PC-3 (cell line): ENCODE results near the gene NR4A3. TPM values are rescaled to one million over a fixed set of nuclear protein-coding genes. Genes with fewer than 3 reads are reported as not detected.

Source experiments
- ATAC-seq: fragments of 200-7000 bp; cut with Tn5 transposase; 2 replicates; pipeline ENCODE4 v1.9.1; 2020; ENCODE audit warnings: mild to moderate bottlenecking, moderate library complexity
- BruUV-seq: library from RNA; stranded (reverse); fragments of 400-500 nt; replicated peaks from 2 replicates; lab custom pipeline; 2021; lab: Mats Ljungman, UMichigan
- CTCF ChIA-PET: fragments of 300-600 bp; sonication (Branson Sonifier 250); formaldehyde crosslinking; loops from one replicate; lab custom pipeline; 2022; ENCODE audit warnings: antibody characterized with exemption; lab: Charles Lee
- POLR2A ChIA-PET: fragments of 300-600 bp; sonication (Branson Sonifier 250); formaldehyde crosslinking; loops from one replicate; lab custom pipeline; 2022; ENCODE audit warnings: antibody characterized with exemption; ENCODE audit not compliant: unreplicated experiment; lab: Charles Lee
- DNase-seq: peaks from one replicate; pipeline ENCODE4 v3.0.0-alpha.2; 2015
- H2AFZ ChIP-seq: fragments of 300-600 bp; sonication (generic); 2 replicates; pipeline ENCODE4 v1.6.0; 2016; ENCODE audit warnings: antibody characterized with exemption, low read length
- H3F3A ChIP-seq: fragments of 300-600 bp; sonication (generic); one replicate; pipeline ENCODE4 v1.6.0; 2017; ENCODE audit warnings: antibody characterized with exemption, low read length, control low read depth, mild to moderate bottlenecking; ENCODE audit not compliant: unreplicated experiment
- H3K27ac ChIP-seq: fragments of 300-600 bp; sonication (generic); 2 replicates; pipeline ENCODE4 v1.5.1; 2016; ENCODE audit warnings: mild to moderate bottlenecking, low read length
- H3K27me3 ChIP-seq: fragments of 300-600 bp; sonication (generic); 2 replicates; pipeline ENCODE4 v1.6.1; 2016; ENCODE audit warnings: low read length, mixed read lengths
- H3K36me3 ChIP-seq: fragments of 300-600 bp; sonication (generic); 2 replicates; pipeline ENCODE4 v1.6.1; 2016; ENCODE audit warnings: low read depth, mixed run types, low read length, mixed read lengths
- H3K4me1 ChIP-seq: fragments of 300-600 bp; sonication (generic); 2 replicates; pipeline ENCODE4 v1.5.1; 2016; ENCODE audit warnings: low read length; ENCODE audit not compliant: insufficient read depth
- H3K4me2 ChIP-seq: fragments of 300-600 bp; sonication (generic); 2 replicates; pipeline ENCODE4 v1.6.0; 2016; ENCODE audit warnings: low read length
- H3K4me3 ChIP-seq: fragments of 300-600 bp; sonication (generic); 2 replicates; pipeline ENCODE4 v1.5.1; 2016; ENCODE audit warnings: mild to moderate bottlenecking, low read length, mixed read lengths
- H3K79me2 ChIP-seq: fragments of 300-600 bp; sonication (generic); 2 replicates; pipeline ENCODE4 v1.6.1; 2017; ENCODE audit warnings: low read length, mixed read lengths
- H3K9ac ChIP-seq: fragments of 300-600 bp; sonication (generic); 2 replicates; pipeline ENCODE4 v1.6.0; 2016; ENCODE audit warnings: mild to moderate bottlenecking, low read length
- H3K9me2 ChIP-seq: fragments of 300-600 bp; sonication (generic); replicated peaks from 2 replicates; pipeline ENCODE4 v1.6.1; 2016; ENCODE audit warnings: mixed run types, low read length, mixed read lengths
- H3K9me3 ChIP-seq: fragments of 300-600 bp; sonication (generic); 2 replicates; pipeline ENCODE4 v1.6.1; 2016; ENCODE audit warnings: low read length, mixed read lengths
- H4K20me1 ChIP-seq: fragments of 300-600 bp; sonication (generic); 2 replicates; pipeline ENCODE4 v1.6.1; 2016; ENCODE audit warnings: low read length, mixed read lengths
- CTCF ChIP-seq: fragments of 300-600 bp; sonication (generic); conservative IDR thresholded peaks from 2 replicates; pipeline ENCODE4 v1.5.1; 2017; ENCODE audit warnings: antibody characterized with exemption, low read depth, mild to moderate bottlenecking, low read length
- EZH2 ChIP-seq: fragments of 300-600 bp; sonication (generic); IDR thresholded peaks from one replicate; pipeline ENCODE4 v1.6.1; 2017; ENCODE audit warnings: antibody characterized with exemption, mild to moderate bottlenecking, low read length; ENCODE audit not compliant: unreplicated experiment
- EZH2phosphoT487 ChIP-seq: fragments of 300-600 bp; sonication (generic); IDR thresholded peaks from 2 replicates; pipeline ENCODE4 v1.6.1; 2018; ENCODE audit warnings: mild to moderate bottlenecking, antibody characterized with exemption, low read length, borderline replicate concordance
- intact Hi-C: fragments of 100-400 bp; cut with micrococcal nuclease; formaldehyde crosslinking; loops from 2 replicates; pipeline ENCODE4 v1.9.0; 2023
- total RNA-seq: library from RNA; depleted of rRNA; stranded (reverse); fragments of >200 nt; gene quantifications from 2 replicates; pipeline ENCODE4 v1.2.3, GENCODE V29; 2014

NR4A3 gene
- total RNA-seq, 1 experiment from 2014 or later = 0.77 TPM

GRCh38 chr9:99878651-99879050, 57.0 kb downstream of the NR4A3 start:
- ATAC-seq = no peak
- no peak overlapping the region for H3K4me3 ChIP-seq
- TF ChIP-seq EZH2 (no peak), EZH2phosphoT487 (no peak), CTCF (no peak)
- H3K9me3 ChIP-seq = no peaks in the 10 kb centered on the region
- no peak overlapping the region for H3K4me2 ChIP-seq
- H3K36me3 ChIP-seq = no peaks in the 10 kb centered on the region
- no peak overlapping the region for H3K27ac ChIP-seq
- no peak overlapping the region for H3K9ac ChIP-seq
- H3K9me2 ChIP-seq = no peaks in the 10 kb centered on the region
- POLR2A ChIA-PET = no interaction called here
- H2AFZ ChIP-seq = no peak overlapping the region
- CTCF ChIA-PET = no interaction called here
- H3K79me2 ChIP-seq = no peaks in the 10 kb centered on the region
- no peaks in the 10 kb centered on the region for H3K27me3 ChIP-seq
- no peak for DNase-seq
- H4K20me1 ChIP-seq = no peaks in the 10 kb centered on the region
- BruUV-seq = no TSS peak
- H3F3A ChIP-seq = no peaks in the 10 kb centered on the region
- H3K4me1 ChIP-seq = peaks cover 4% of the 10 kb centered on the region
- intact Hi-C loops = no loop called here

GRCh38 chr9:99881769-99882168, 60.1 kb downstream of the NR4A3 start:
- H3K9me3 ChIP-seq = no peaks in the 10 kb centered on the region
- H3K79me2 ChIP-seq = no peaks in the 10 kb centered on the region
- no peak overlapping the region for H2AFZ ChIP-seq
- no peaks in the 10 kb centered on the region for H3K9me2 ChIP-seq
- ChIA-PET POLR2A (no interaction called here), CTCF (no interaction called here)
- BruUV-seq = no TSS peak
- no peak overlapping the region for H3K4me2 ChIP-seq
- TF ChIP-seq EZH2 (no peak), EZH2phosphoT487 (no peak), CTCF (no peak)
- no peak for DNase-seq
- H3K27me3 ChIP-seq = no peaks in the 10 kb centered on the region
- H3K27ac ChIP-seq = no peak overlapping the region
- intact Hi-C loops = no loop called here
- no peak overlapping the region for H3K4me3 ChIP-seq
- H3K9ac ChIP-seq = no peak overlapping the region
- no peaks in the 10 kb centered on the region for H3K4me1 ChIP-seq
- ATAC-seq = no peak
- H4K20me1 ChIP-seq = no peaks in the 10 kb centered on the region
- H3F3A ChIP-seq = no peaks in the 10 kb centered on the region
- H3K36me3 ChIP-seq = no peaks in the 10 kb centered on the region

- Histone ChIP-seq H3K9ac (no peak overlapping the region), H3K36me3 (no peaks in the 10 kb centered on the region), H3K9me2 (no peaks in the 10 kb centered on the region), H3K4me2 (no peak overlapping the region), H3K4me1 (no peaks in the 10 kb centered on the region), H2AFZ (no peak overlapping the region), H3K4me3 (no peak overlapping the region), H3K27ac (no peak overlapping the region), H4K20me1 (no peaks in the 10 kb centered on the region), H3K27me3 (no peaks in the 10 kb centered on the region), H3K79me2 (no peaks in the 10 kb centered on the region), H3F3A (no peaks in the 10 kb centered on the region), H3K9me3 (no peaks in the 10 kb centered on the region)
- POLR2A ChIA-PET = no interaction called here
- CTCF ChIA-PET = no interaction called here
- intact Hi-C loops = no loop called here
- no peak for TF ChIP-seq CTCF
- no peak for TF ChIP-seq EZH2phosphoT487
- no peak for TF ChIP-seq EZH2
- DNase-seq (no peak), ATAC-seq (no peak)
- BruUV-seq = no TSS peak
Observed at GRCh38 chr9:99885747-99886146, 64.1 kb downstream of the NR4A3 start.
